Ovary (tissue), 3 donors: ENCODE measurements around the gene RPS28.
"Not testable (repeated sequence)": the region's sequence is repeated elsewhere in the genome, so short reads cannot be mapped to it uniquely, and the experiment has no call there.

Source experiments
- CTCF ChIP-seq, 3 donors: fragments of 450-650 bp in 2 of 3; fragments of 200-600 bp in 1 of 3; IDR thresholded peaks; one replicate each; pipeline versions ENCODE4 v1.5.1 to v1.8.0; 2016 to 2022; ENCODE audit warnings: antibody characterized with exemption in 3 of 3, mild to moderate bottlenecking in 1 of 3
- POLR2A ChIP-seq: fragments of 450-650 bp; IDR thresholded peaks from one replicate; pipeline ENCODE4 v1.6.1; 2017; ENCODE audit warnings: antibody characterized with exemption, mild to moderate bottlenecking, moderate library complexity
- donor health status: DM: no; HTN: no; CAD: no.

DNA sequence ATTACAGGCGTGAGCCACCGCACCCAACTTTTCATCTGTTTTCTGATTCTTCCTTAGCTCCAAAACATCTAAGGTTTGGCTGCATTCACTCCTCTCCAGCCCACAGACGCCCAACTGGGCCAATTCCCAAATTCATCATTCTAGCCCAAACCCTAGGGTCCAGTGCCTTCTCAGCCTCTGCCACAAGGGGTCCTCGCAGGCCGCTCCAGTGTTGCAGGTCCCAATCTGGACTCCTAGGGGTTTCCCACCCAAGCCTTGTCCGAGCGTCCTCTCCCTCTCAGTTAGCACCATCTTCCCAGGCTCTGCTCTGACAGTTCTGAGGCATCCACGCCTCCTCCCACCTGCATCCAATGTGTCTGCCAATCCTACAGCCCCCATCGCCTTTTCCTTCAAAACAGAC, 30.0 kb upstream of the RPS28 start:
- TF ChIP-seq CTCF (IDR thresholded peaks at IDR 0.05); POLR2A: not testable (repeated sequence)
